Measurements from ENCODE around the gene MAT1A. TPM values are rescaled to one million over a fixed set of nuclear protein-coding genes. Genes with fewer than 3 reads are reported as not detected.

MAT1A gene
- total RNA-seq, 1 donor from 2014 or later, result 0.32 TPM

- DNase-seq (ENCODE audit: low spot score in 2 of 2), result no peak
- TF ChIP-seq CTCF (IDR thresholded peaks at IDR 0.05), result no peak
- H3K4me3 ChIP-seq, result no peak overlapping the region
- H3K9me3 ChIP-seq, result no peaks in the 10 kb centered on the region
- H3K27me3 ChIP-seq, result no peaks in the 10 kb centered on the region
- H3K4me1 ChIP-seq, result no peaks in the 10 kb centered on the region
- no peaks in the 10 kb centered on the region for H3K36me3 ChIP-seq
- intact Hi-C loops (cut with DNase I), result no loop called here
- no peak overlapping the region for H3K27ac ChIP-seq
Observed at GRCh38 chr10:80290474-80291220, 1.2 kb upstream of the MAT1A start.

- Histone ChIP-seq H3K27me3 (no peaks in the 10 kb centered on the region), H3K9me3 (no peaks in the 10 kb centered on the region), H3K4me1 (no peaks in the 10 kb centered on the region), H3K4me3 (no peak overlapping the region), H3K27ac (no peak overlapping the region), H3K36me3 (no peaks in the 10 kb centered on the region)
- TF ChIP-seq CTCF (IDR thresholded peaks at IDR 0.05), result no peak
- DNase-seq (ENCODE audit: low spot score in 2 of 2), result no peak
- intact Hi-C loops (cut with DNase I), result no loop called here
Observed at GRCh38 chr10:80288849-80289248, 609 bp downstream of the MAT1A start.

GRCh38 chr10:80284522-80284921, 4.9 kb downstream of the MAT1A start:
- Histone ChIP-seq H3K27me3 (no peaks in the 10 kb centered on the region), H3K4me3 (no peak overlapping the region), H3K27ac (no peak overlapping the region), H3K9me3 (no peaks in the 10 kb centered on the region), H3K36me3 (no peaks in the 10 kb centered on the region), H3K4me1 (no peaks in the 10 kb centered on the region)
- intact Hi-C loops (cut with DNase I), result no loop called here
- no peak for TF ChIP-seq CTCF (IDR thresholded peaks at IDR 0.05)
- no peak for DNase-seq (ENCODE audit: low spot score in 2 of 2)

GRCh38 chr10:80283536-80284199, 5.8 kb downstream of the MAT1A start:
- no peak overlapping the region for H3K27ac ChIP-seq
- no peak overlapping the region for H3K4me3 ChIP-seq
- no peaks in the 10 kb centered on the region for H3K36me3 ChIP-seq
- H3K27me3 ChIP-seq, result no peaks in the 10 kb centered on the region
- no peak for TF ChIP-seq CTCF (IDR thresholded peaks at IDR 0.05)
- H3K9me3 ChIP-seq, result no peaks in the 10 kb centered on the region
- H3K4me1 ChIP-seq, result no peaks in the 10 kb centered on the region
- no peak for DNase-seq (ENCODE audit: low spot score in 2 of 2)
- intact Hi-C loops (cut with DNase I), result no loop called here

- H3K9me3 ChIP-seq, result no peaks in the 10 kb centered on the region
- no peaks in the 10 kb centered on the region for H3K36me3 ChIP-seq
- intact Hi-C loops (cut with DNase I), result no loop called here
- no peaks in the 10 kb centered on the region for H3K27me3 ChIP-seq
- no peak for TF ChIP-seq CTCF (IDR thresholded peaks at IDR 0.05)
- H3K4me3 ChIP-seq, result no peak overlapping the region
- H3K4me1 ChIP-seq, result no peaks in the 10 kb centered on the region
- H3K27ac ChIP-seq, result no peak overlapping the region
- DNase-seq (ENCODE audit: low spot score in 2 of 2), result no peak
Observed at GRCh38 chr10:80283119-80283518, 6.3 kb downstream of the MAT1A start.
